Measurements from ENCODE around the gene MAP3K6.

- TF ChIP-seq, protein P1, sequence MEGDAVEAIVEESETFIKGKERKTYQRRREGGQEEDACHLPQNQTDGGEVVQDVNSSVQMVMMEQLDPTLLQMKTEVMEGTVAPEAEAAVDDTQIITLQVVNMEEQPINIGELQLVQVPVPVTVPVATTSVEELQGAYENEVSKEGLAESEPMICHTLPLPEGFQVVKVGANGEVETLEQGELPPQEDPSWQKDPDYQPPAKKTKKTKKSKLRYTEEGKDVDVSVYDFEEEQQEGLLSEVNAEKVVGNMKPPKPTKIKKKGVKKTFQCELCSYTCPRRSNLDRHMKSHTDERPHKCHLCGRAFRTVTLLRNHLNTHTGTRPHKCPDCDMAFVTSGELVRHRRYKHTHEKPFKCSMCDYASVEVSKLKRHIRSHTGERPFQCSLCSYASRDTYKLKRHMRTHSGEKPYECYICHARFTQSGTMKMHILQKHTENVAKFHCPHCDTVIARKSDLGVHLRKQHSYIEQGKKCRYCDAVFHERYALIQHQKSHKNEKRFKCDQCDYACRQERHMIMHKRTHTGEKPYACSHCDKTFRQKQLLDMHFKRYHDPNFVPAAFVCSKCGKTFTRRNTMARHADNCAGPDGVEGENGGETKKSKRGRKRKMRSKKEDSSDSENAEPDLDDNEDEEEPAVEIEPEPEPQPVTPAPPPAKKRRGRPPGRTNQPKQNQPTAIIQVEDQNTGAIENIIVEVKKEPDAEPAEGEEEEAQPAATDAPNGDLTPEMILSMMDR (IDR thresholded peaks at IDR 0.05), result peak in 2 of 12 donors; percentile 17 to 34
- TF ChIP-seq POLR2A (IDR thresholded peaks at IDR 0.05), result peak in 1 of 2 donors; percentile 36
Observed at GRCh38 chr1:27403065-27403726, 36.4 kb upstream of the MAP3K6 start.
